AG04450 (cell line): Measurements from ENCODE around the gene EIF1AD. TPM values are rescaled to one million over a fixed set of nuclear protein-coding genes. Genes with fewer than 3 reads are reported as not detected.

ENCODE experiments used
- CTCF ChIA-PET: fragments of 300-600, 350-600 bp; formaldehyde crosslinking; extraction: SDS; loops from one replicate; lab custom pipeline; 2022; ENCODE audit warnings: antibody characterized with exemption, inconsistent platforms; lab: Charles Lee
- POLR2A ChIA-PET: fragments of 350-600 bp; formaldehyde crosslinking; extraction: SDS; loops from one replicate; lab custom pipeline; 2021; ENCODE audit warnings: antibody characterized with exemption, inconsistent platforms; lab: Yijun Ruan, JAX
- DNase-seq: peaks from one replicate; pipeline ENCODE4 v3.0.0-alpha.2; 2011; ENCODE audit warnings: low read depth, low spot score
- H3K27ac ChIP-seq: one replicate; pipeline ENCODE4 v1.5.1; 2012; ENCODE audit warnings: low read depth, low read length, control low read depth
- H3K27me3 ChIP-seq: one replicate; pipeline ENCODE4 v1.6.0; 2012; ENCODE audit warnings: low read length; ENCODE audit not compliant: control insufficient read depth, insufficient read depth
- H3K4me3 ChIP-seq: 2 replicates; pipeline ENCODE4 v1.5.1; 2011; ENCODE audit warnings: mild to moderate bottlenecking, low read depth, low read length, control low read depth
- H3K9me3 ChIP-seq: 2 replicates; pipeline ENCODE4 v1.5.1; 2012; ENCODE audit warnings: low read length; ENCODE audit not compliant: control insufficient read depth, insufficient read depth
- CTCF ChIP-seq: IDR thresholded peaks from 2 replicates; pipeline ENCODE4 v1.5.1; 2011; ENCODE audit warnings: low read depth, low read length, control low read depth, inconsistent platforms
- polyA plus RNA-seq: library from polyadenylated mRNA; depleted of rRNA; stranded (reverse); fragments of >200 nt; gene quantifications from 2 replicates; pipeline ENCODE4 v1.2.3, GENCODE V29; 2011

The EIF1AD gene
- polyA plus RNA-seq, 1 experiment: 23.9 TPM

- ChIA-PET POLR2A (interaction anchor here (0.8 kb wide), 1 partner anchor 91 kb away, joined by 3 read pairs; the partner anchor contains the start of gene CCDC85B), CTCF (interaction anchor here (1.0 kb wide), 1 partner anchor 93 kb away, joined by 3 read pairs; the partner anchor contains the start of gene FIBP)
- TF ChIP-seq CTCF: no peak
- Histone ChIP-seq H3K27ac (no peak overlapping the region), H3K4me3 (no peak overlapping the region), H3K27me3 (no peaks in the 10 kb centered on the region), H3K9me3 (no peaks in the 10 kb centered on the region; the same call in 1 of the 2 replicates)
- no peak for DNase-seq
These were observed 20.7 kb downstream of the EIF1AD start for GRCh38 chr11:65981101-65981740.

- DNase-seq: no peak
- Histone ChIP-seq H3K9me3 (no peaks in the 10 kb centered on the region; the same call in 1 of the 2 replicates), H3K4me3 (no peak overlapping the region), H3K27me3 (no peaks in the 10 kb centered on the region), H3K27ac (no peak overlapping the region)
- ChIA-PET CTCF (interaction anchor here (1.1 to 3.6 kb wide), 2 partner anchors 91 to 95 kb away, joined by 4 to 13 read pairs; partner anchors contain the start of gene FIBP), POLR2A (interaction anchor here (1.3 to 1.4 kb wide), 2 partner anchors 9 to 91 kb away, joined by 3 to 5 read pairs; partner anchors contain the start of gene FIBP)
- TF ChIP-seq CTCF: no peak
These were observed 22.6 kb downstream of the EIF1AD start for GRCh38 chr11:65979261-65979759.

- CTCF ChIA-PET: interaction anchor here (1.1 to 3.6 kb wide), 2 partner anchors 90 to 94 kb away, joined by 4 to 13 read pairs; partner anchors contain the start of gene FIBP
- Histone ChIP-seq H3K4me3 (no peak overlapping the region), H3K27ac (no peak overlapping the region), H3K9me3 (no peaks in the 10 kb centered on the region; the same call in 1 of the 2 replicates), H3K27me3 (no peaks in the 10 kb centered on the region)
- POLR2A ChIA-PET: interaction anchor here (1.3 to 1.4 kb wide), 2 partner anchors 10 to 90 kb away, joined by 3 to 5 read pairs; partner anchors contain the start of gene FIBP
- TF ChIP-seq CTCF: no peak
- DNase-seq: no peak
These were observed 23.3 kb downstream of the EIF1AD start for GRCh38 chr11:65978391-65979238.

- ChIA-PET CTCF (interaction anchor here (3.6 kb wide), 1 partner anchor 90 kb away, joined by 13 read pairs; the partner anchor contains the start of gene FIBP), POLR2A (no interaction called here)
- Histone ChIP-seq H3K9me3 (no peaks in the 10 kb centered on the region; the same call in 1 of the 2 replicates), H3K27ac (no peak overlapping the region), H3K4me3 (no peak overlapping the region), H3K27me3 (no peaks in the 10 kb centered on the region)
- no peak for DNase-seq
- TF ChIP-seq CTCF: no peak
These were observed 24.2 kb downstream of the EIF1AD start for GRCh38 chr11:65977621-65978390.
